Activated CD8-positive, alpha-beta T cell treated with anti-CD3 and anti-CD28 coated beads for 36 hours (primary cell): ENCODE data around the gene SYT12. TPM values are rescaled to one million over a fixed set of nuclear protein-coding genes. Genes with fewer than 3 reads are reported as not detected.
A peak's percentile ranks its signal among the peaks of the same experiment; 100 is the strongest.

Experiments
- ATAC-seq: fragments of 200-7000 bp; cut with Tn5 transposase; one replicate; pipeline ENCODE4 v1.10.0; 2021; ENCODE audit warnings: mild to moderate bottlenecking, moderate library complexity
- CTCF ChIA-PET: fragments of 350-600 bp; sonication (Branson Sonifier 250); formaldehyde crosslinking; loops from one replicate; lab custom pipeline; 2021; ENCODE audit warnings: antibody characterized with exemption; lab: Charles Lee
- POLR2A ChIA-PET: fragments of 350-600 bp; sonication (Branson Sonifier 250); formaldehyde crosslinking; loops from one replicate; lab custom pipeline; 2021; ENCODE audit warnings: antibody characterized with exemption; lab: Charles Lee
- DNase-seq: peaks from one replicate; pipeline ENCODE4 v3.0.0-alpha.2; 2020
- H3K27ac Mint-ChIP-seq: one replicate; pipeline ENCODE4 v1.8.0; 2021; ENCODE audit warnings: mild to moderate bottlenecking, mixed read lengths
- H3K27me3 Mint-ChIP-seq: one replicate; pipeline ENCODE4 v1.8.0; 2021; ENCODE audit warnings: mixed read lengths
- H3K36me3 Mint-ChIP-seq: one replicate; pipeline ENCODE4 v1.8.0; 2021; ENCODE audit warnings: low read depth, mixed read lengths
- H3K4me1 Mint-ChIP-seq: one replicate; pipeline ENCODE4 v1.8.0; 2021; ENCODE audit warnings: low read depth, mixed read lengths
- H3K4me3 Mint-ChIP-seq: one replicate; pipeline ENCODE4 v1.8.0; 2021; ENCODE audit warnings: mild to moderate bottlenecking, moderate library complexity, mixed read lengths
- H3K9me3 Mint-ChIP-seq: one replicate; pipeline ENCODE4 v1.8.0; 2021; ENCODE audit warnings: mixed read lengths
- intact Hi-C: fragments of 100-400 bp; cut with micrococcal nuclease; formaldehyde crosslinking; loops from one replicate; pipeline ENCODE4 v1.10.0; 2022
- total RNA-seq, 2 experiments: library from RNA; stranded (reverse); gene quantifications; one replicate each; pipeline ENCODE4 v1.2.3, GENCODE V29; 2021
- TF ChIP-seq, protein P1 (sequence below): fragments of 200-600 bp; IDR thresholded peaks from one replicate; pipeline ENCODE4 v1.8.0; 2022; ENCODE audit warnings: antibody characterized with exemption, mild to moderate bottlenecking

Gene SYT12
- total RNA-seq, 2 experiments from 2014 or later: not detected

- intact Hi-C loops: no loop called here
- DNase-seq (no peak), ATAC-seq (no peak)
- peaks cover 13% of the 10 kb centered on the region for H3K4me1 Mint-ChIP-seq
- peaks cover 6% of the 10 kb centered on the region for H3K27me3 Mint-ChIP-seq
- H3K4me3 Mint-ChIP-seq: no peak overlapping the region
- TF ChIP-seq, protein P1, sequence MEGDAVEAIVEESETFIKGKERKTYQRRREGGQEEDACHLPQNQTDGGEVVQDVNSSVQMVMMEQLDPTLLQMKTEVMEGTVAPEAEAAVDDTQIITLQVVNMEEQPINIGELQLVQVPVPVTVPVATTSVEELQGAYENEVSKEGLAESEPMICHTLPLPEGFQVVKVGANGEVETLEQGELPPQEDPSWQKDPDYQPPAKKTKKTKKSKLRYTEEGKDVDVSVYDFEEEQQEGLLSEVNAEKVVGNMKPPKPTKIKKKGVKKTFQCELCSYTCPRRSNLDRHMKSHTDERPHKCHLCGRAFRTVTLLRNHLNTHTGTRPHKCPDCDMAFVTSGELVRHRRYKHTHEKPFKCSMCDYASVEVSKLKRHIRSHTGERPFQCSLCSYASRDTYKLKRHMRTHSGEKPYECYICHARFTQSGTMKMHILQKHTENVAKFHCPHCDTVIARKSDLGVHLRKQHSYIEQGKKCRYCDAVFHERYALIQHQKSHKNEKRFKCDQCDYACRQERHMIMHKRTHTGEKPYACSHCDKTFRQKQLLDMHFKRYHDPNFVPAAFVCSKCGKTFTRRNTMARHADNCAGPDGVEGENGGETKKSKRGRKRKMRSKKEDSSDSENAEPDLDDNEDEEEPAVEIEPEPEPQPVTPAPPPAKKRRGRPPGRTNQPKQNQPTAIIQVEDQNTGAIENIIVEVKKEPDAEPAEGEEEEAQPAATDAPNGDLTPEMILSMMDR: no peak
- H3K27ac Mint-ChIP-seq: no peak overlapping the region
- H3K9me3 Mint-ChIP-seq: no peaks in the 10 kb centered on the region
- ChIA-PET CTCF (interaction anchor here (1.5 to 8.8 kb wide), 2 partner anchors 10 to 20 kb away, joined by 3 to 67 read pairs; no protein-coding TSS in a partner anchor), POLR2A (no interaction called here)
- no peaks in the 10 kb centered on the region for H3K36me3 Mint-ChIP-seq
Measured at GRCh38 chr11:67051945-67052488, 29.1 kb downstream of the SYT12 start.

DNA sequence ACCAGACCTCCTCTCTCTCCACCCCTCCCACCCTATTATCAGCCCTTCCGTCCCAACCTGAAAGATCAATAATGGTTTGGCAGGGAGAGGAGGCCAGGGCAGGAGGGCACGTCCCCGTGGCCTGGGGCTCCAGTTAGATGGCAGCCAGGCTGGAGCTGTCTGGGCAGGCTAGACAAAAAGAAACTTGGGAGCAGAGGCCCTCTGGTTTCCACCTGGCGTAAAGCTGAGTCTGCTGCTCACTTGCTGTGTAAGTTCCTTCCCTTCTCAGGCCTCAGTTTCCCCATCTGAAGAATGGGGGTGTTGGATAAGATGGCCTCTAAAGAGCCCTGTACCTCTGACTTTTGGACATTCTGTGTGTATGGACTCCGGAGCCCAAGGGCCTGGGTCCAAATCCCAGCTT lies 30.0 kb downstream of the SYT12 start:
- DNase-seq (no peak), ATAC-seq (no peak)
- Mint-ChIP-seq H3K9me3 (no peaks in the 10 kb centered on the region), H3K36me3 (no peaks in the 10 kb centered on the region), H3K27me3 (peaks cover 8% of the 10 kb centered on the region), H3K4me3 (no peak overlapping the region), H3K4me1 (peaks cover 15% of the 10 kb centered on the region), H3K27ac (no peak overlapping the region)
- TF ChIP-seq, protein P1: no peak
- ChIA-PET CTCF (interaction anchor here (1.0 to 8.8 kb wide), 7 partner anchors 9 to 169 kb away, joined by 3 to 67 read pairs (median 4); no protein-coding TSS in a partner anchor), POLR2A (no interaction called here)
- intact Hi-C loops: no loop called here

DNA sequence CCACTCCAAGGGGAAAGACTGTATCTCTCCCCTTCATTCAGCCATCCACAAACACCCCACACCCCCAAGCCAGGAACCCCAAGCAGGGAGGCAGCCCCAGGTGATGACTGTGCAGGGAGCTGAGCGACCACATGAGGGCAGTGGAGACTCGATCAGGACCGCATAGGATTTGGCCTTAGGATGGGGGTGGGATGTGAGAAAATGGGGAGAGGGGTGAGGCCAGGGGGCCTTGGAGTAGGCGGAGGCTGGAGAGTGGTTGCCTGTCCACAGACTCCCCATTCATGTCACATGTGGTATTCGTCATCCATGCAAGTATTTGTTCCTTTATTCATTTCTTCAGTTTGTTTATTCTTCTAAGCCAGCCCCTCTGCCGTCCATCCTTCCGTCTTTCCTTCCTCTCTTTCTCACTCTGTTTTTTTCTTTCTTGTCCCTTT lies 31.0 kb downstream of the SYT12 start:
- CTCF ChIA-PET: interaction anchor here (0.6 to 8.8 kb wide), 6 partner anchors 19 to 170 kb away, joined by 3 to 67 read pairs (median 4); no protein-coding TSS in a partner anchor
- POLR2A ChIA-PET: interaction anchor here (0.6 to 0.7 kb wide), 2 partner anchors 109 to 187 kb away, joined by 3 to 5 read pairs; no protein-coding TSS in a partner anchor

DNA sequence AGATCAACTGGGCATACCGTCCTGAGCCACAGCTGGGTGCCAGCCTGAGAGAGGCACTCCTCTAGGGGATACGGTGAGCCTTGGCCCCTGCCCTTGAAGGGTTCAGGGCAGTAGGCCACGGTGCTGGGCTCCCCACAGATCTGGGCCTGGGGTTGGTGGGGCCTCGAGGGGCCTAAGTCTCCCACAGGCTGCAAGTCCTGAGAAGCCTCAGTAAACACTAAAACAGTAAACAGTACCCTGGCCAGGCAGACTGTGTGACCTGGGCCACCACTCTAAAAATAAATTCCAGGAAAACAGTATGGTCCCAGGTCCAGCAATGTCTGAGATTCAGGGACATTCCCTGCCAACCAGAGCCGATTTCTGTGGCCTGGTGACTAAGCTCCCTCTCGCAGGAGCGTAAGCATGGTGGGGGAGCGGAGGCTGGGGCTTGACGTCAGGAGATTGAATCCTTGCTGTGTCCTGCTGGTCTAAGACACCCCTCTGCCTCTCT lies 31.5 kb downstream of the SYT12 start:
- peaks cover 10% of the 10 kb centered on the region for H3K27me3 Mint-ChIP-seq
- CTCF ChIA-PET: interaction anchor here (1.4 to 8.8 kb wide), 3 partner anchors 18 to 170 kb away, joined by 3 to 67 read pairs (median 5); no protein-coding TSS in a partner anchor
- H3K9me3 Mint-ChIP-seq: no peaks in the 10 kb centered on the region
- POLR2A ChIA-PET: interaction anchor here (0.6 to 0.7 kb wide), 2 partner anchors 109 to 187 kb away, joined by 3 to 5 read pairs; no protein-coding TSS in a partner anchor
- peaks cover 15% of the 10 kb centered on the region for H3K4me1 Mint-ChIP-seq
- ATAC-seq (no peak), DNase-seq (no peak)
- intact Hi-C loops: no loop called here
- TF ChIP-seq, protein P1: no peak
- no peak overlapping the region for H3K4me3 Mint-ChIP-seq
- no peaks in the 10 kb centered on the region for H3K36me3 Mint-ChIP-seq
- no peak overlapping the region for H3K27ac Mint-ChIP-seq

More for the DNA sequence above, 31.0 kb downstream of the SYT12 start:
- Mint-ChIP-seq H3K27me3 (peaks cover 10% of the 10 kb centered on the region), H3K4me1 (peaks cover 15% of the 10 kb centered on the region), H3K4me3 (no peak overlapping the region), H3K9me3 (no peaks in the 10 kb centered on the region), H3K27ac (no peak overlapping the region), H3K36me3 (no peaks in the 10 kb centered on the region)
- ATAC-seq (peak; percentile 77), DNase-seq (peak; percentile 71)
- TF ChIP-seq, protein P1: peak; percentile 68
- intact Hi-C loops: no loop called here
